ENCODE results near the gene RILPL2.
"Not testable (repeated sequence)": the region's sequence is repeated elsewhere in the genome, so short reads cannot be mapped to it uniquely, and the experiment has no call there.

The RILPL2 gene

DNA sequence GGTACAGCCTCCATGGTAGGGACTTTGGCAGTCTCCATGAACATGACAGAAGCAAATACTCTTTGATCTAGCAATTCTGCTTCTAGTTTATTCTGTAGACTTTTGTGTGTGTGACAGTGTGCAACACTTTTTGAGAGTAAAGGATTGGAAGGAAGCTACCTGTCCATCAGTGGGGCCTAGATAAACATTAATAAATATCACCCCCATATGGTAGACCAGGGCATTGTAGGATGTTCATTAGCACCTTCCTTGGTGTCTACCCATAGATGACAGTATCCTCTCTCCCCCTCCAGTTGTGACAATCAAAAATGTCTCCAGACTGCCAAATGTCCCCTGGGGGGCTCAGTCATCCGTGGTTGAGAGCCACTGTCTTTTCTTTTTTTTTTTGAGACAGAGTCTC lies 32.3 kb upstream of the RILPL2 start:
- Histone ChIP-seq H3K4me3 (no peak overlapping the region), H3K27ac (no peak overlapping the region)
- TF ChIP-seq, protein P1, sequence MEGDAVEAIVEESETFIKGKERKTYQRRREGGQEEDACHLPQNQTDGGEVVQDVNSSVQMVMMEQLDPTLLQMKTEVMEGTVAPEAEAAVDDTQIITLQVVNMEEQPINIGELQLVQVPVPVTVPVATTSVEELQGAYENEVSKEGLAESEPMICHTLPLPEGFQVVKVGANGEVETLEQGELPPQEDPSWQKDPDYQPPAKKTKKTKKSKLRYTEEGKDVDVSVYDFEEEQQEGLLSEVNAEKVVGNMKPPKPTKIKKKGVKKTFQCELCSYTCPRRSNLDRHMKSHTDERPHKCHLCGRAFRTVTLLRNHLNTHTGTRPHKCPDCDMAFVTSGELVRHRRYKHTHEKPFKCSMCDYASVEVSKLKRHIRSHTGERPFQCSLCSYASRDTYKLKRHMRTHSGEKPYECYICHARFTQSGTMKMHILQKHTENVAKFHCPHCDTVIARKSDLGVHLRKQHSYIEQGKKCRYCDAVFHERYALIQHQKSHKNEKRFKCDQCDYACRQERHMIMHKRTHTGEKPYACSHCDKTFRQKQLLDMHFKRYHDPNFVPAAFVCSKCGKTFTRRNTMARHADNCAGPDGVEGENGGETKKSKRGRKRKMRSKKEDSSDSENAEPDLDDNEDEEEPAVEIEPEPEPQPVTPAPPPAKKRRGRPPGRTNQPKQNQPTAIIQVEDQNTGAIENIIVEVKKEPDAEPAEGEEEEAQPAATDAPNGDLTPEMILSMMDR (IDR thresholded peaks at IDR 0.05) = no peak
- no peak for DNase-seq (ENCODE audit: low spot score)

DNA sequence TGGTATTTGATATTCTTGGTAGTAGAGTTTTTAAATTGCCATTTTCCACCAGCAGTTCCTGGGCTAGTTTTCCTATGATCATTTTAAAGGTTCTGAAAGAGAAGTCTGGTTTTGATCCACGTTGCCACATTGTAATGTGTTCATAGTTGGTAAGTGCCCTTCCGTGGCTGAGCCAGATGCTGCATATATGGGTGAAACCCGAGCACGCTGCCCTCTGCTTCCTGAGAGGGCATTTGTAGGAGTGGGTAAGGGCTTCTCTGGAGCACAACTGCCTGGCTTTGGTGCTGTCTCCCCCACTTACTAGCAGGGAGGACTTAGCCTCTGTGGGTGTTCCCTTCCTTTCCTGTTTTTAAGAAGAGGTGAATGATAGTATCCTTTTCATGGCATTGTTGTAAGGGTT lies 28.6 kb upstream of the RILPL2 start:
- no peak for DNase-seq (ENCODE audit: low spot score)
- no peak overlapping the region for H3K27ac ChIP-seq
- TF ChIP-seq, protein P1 (IDR thresholded peaks at IDR 0.05) = no peak
- H3K4me3 ChIP-seq = no peak overlapping the region

GRCh38 chr12:123463174-123463573 lies 26.7 kb upstream of the RILPL2 start:
- H3K27ac ChIP-seq; DNase-seq (ENCODE audit: low spot score); H3K4me3 ChIP-seq: not testable (repeated sequence)

DNA sequence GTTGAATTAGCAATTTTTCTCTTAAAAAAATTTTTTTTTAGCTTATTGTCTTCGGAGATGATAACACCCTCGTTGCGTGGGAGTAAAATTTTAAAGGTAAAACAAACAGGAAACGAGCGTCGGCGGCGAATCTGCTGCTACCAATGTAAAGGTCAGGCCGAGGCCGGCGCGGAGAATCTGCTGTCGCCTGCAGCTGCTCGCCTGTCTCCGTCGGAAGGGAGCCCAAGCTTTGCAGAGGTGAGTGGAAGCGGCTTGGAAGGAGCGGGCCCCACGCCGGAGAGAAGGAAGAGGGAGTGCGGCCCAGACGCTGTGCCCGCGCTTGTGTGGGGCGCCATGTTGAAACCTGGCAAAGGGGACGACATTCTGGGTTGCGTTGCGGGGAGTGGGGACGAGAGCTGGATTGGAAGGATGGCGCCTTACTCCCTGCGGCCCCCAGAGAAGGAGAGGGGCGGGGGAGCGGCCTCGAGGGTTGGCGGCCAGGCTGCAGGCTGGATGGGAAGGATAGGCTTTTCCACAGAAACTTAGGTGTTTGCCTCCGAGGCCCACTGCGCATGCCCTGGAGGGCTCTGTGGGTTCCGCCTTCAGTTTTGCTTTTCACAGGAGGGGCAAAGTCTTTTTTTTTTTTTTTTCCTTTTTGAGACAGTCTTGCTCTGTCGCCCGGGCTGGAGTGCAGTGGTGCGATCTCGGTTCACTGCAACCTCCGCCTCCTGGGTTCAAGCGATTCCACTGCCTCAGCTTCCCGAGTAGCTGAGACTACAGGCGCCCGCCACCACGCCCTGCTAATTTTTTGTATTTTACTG lies 21.7 kb upstream of the RILPL2 start, which contains the start of gene SNRNP35:
TSS of gene SNRNP35 (plus strand) at position 160 of the 800 bp plus-strand sequence. CDS start 7,402 bp downstream, outside the sequence.
- DNase-seq (ENCODE audit: low spot score) = peak; percentile 86
- H3K4me3 ChIP-seq = peak within 1 kb of the TSS; percentile 99
- H3K27ac ChIP-seq = peak within 1 kb of the TSS; percentile 96 to 100

DNA sequence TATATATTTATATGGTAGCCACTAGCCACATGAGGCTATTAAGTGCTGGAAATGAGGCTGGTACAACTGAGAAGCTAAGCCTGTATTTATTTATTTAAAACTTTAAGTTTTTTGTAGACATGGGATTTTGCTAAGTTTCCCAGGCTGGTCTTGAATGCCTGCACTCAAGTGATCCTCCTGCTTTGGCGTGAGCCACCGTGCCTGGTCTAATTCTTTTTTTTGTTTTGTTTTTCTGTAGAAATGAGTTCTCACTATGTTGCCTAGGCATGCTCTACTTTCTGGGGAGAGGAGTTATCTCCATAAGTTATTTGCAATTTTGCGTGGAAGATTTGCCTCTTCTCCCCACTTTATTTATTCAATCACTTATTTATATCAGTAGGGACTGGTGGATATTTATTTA lies 16.7 kb upstream of the RILPL2 start:
- Histone ChIP-seq H3K27ac (no peak overlapping the region), H3K4me3 (no peak overlapping the region)
- TF ChIP-seq, protein P1 (IDR thresholded peaks at IDR 0.05) = no peak
- DNase-seq (ENCODE audit: low spot score) = no peak

More for the DNA sequence above, 21.7 kb upstream of the RILPL2 start, which contains the start of gene SNRNP35:
- TF ChIP-seq, protein P1 (IDR thresholded peaks at IDR 0.05) = no peak

DNA sequence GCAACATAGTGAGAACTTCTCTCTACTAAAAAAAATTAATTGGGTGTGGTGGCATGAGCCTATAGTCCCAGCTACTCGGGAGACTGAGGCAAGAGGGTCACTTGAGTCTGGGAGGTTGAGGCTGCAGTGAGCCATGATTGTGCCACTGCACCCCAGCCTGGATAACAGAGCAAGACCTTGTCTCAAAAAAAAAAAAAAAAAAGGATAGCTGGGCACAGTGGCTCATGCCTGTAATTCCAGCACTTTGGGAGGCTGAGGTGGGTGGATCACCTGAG lies 15.7 kb upstream of the RILPL2 start:
- not testable (repeated sequence) for H3K4me3 ChIP-seq; H3K27ac ChIP-seq; DNase-seq (ENCODE audit: low spot score)

- TF ChIP-seq, protein P1 (IDR thresholded peaks at IDR 0.05) = no peak
- DNase-seq (ENCODE audit: low spot score) = no peak
- H3K27ac ChIP-seq = no peak overlapping the region
- H3K4me3 ChIP-seq = no peak overlapping the region
Observed at GRCh38 chr12:123450636-123451035, 14.2 kb upstream of the RILPL2 start.

DNA sequence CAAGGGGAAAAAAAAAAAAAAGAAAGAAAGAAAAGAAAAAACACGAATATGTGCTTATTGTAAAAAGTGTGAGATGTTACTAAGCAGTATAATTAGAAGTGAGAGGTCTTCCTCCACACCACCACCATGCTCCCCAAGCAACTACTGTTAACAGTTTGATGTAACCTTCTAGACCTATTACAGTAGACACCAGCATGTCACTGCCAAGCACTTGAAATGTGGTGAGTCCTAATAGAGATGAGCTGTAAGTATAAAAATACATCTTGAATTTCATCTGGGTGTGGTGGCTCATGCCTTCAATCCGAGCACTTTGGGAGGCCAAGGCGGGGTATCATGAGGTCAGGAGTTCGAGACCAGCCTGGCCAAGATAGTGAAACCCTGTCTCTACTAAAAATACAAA lies 13.4 kb upstream of the RILPL2 start:
- H3K27ac ChIP-seq = no peak overlapping the region
- TF ChIP-seq, protein P1 (IDR thresholded peaks at IDR 0.05) = no peak
- H3K4me3 ChIP-seq = no peak overlapping the region
- DNase-seq (ENCODE audit: low spot score) = no peak

Measured in coronary artery (tissue), 2 donors.